HG03354 (cell line): ENCODE results near the gene GLIPR2.
A peak's percentile ranks its signal among the peaks of the same experiment; 100 is the strongest.

Experiments
- ATAC-seq: cut with Tn5 transposase; IDR thresholded peaks from one replicate; pipeline ENCODE4 v1.9.1; 2021; ENCODE audit warnings: mild to moderate bottlenecking; ENCODE audit not compliant: unreplicated experiment, poor library complexity, severe bottlenecking

The GLIPR2 gene

DNA sequence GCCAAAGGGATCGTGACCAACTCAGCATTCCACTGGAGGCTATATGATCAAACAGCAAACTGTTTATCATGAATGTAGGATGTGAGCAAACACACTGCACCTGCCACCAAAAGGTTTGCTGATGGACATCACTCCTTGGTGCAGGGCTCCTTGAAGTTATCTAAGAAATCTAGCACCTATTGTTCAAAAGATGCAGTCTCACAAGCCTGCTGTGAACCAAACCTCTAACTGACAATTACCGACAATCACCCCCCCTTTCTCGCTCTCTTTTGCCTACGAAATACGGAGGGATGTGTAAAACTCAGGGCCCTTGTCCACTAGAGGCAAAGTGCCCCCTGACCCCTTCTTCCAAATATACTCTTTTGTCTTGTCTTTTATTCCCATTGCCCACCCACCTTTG lies 51.7 kb downstream of the GLIPR2 start:
- no peak for ATAC-seq

DNA sequence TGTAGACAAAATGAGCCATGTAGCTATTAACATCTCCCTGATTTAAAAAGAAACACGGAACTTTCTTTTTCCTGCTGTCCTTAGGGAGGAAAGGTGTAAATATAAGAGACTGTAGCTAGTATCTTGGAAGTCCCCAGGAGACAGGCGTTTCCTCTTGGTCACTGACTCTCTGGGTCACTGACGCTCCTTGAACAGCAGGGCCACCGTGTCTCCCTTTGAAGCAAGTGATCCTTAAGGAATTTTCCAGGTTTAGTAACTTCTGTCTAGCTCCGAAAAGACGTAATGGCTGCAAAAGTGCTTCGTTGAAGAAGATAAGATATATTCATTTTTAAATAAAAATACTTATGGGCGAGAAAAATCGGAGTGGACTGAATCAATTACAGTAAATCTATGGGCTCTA lies 53.4 kb downstream of the GLIPR2 start:
- no peak for ATAC-seq

DNA sequence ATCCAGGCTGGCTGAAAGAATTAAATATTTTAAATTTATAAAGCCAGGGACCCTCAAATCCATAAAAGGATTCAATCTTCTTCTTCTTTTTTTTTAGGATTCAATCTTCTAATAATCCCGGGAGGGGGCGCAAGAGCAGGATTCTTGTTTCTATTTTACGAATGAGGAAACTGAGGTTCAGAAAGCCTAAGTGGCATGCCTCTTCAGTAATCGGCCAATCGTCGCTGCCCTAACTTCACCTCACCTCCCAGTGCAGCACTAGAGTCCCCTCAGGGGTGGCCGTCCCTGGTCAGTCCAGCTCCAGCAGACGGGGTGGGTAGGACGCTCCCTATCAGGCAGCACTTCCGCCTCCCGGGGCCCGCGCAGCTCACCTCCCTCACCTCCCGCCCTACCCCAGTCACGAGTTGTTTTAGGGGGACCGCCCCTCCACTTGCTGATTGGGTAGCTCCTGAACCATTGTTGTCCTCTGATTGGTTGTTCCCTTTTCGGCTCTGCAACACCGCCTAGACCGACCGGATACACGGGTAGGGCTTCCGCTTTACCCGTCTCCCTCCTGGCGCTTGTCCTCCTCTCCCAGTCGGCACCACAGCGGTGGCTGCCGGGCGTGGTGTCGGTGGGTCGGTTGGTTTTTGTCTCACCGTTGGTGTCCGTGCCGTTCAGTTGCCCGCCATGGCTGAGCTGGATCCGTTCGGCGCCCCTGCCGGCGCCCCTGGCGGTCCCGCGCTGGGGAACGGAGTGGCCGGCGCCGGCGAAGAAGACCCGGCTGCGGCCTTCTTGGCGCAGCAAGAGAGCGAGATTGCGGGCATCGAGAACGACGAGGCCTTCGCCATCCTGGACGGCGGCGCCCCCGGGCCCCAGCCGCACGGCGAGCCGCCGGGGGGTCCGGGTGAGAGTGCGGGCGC lies 54.1 kb downstream of the GLIPR2 start, which contains the start of gene CLTA:
CLTA (plus strand) TSS at position 534 of the 902 bp plus-strand sequence; CDS start at position 670, 136 bp downstream.
- peak; percentile 98 for ATAC-seq

DNA sequence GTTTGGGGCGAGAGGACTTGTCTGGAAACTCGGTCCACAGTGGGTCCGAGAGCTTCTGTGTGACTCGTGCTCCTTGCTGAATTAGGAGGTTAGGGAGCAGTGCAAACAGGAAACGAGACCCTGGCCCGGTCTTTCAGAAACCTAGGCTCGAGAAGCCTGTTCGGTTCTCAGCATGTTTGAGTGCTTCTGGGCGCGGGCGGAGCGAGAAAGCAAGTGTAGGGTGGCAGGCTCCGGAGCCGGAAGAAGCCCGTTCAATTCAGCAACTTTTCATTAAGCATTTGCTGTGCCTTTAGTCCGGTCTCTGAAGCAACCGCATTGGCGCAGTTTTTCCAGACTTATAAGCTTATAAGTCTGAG lies 54.7 kb downstream of the GLIPR2 start:
- ATAC-seq, result peak; percentile 24

DNA sequence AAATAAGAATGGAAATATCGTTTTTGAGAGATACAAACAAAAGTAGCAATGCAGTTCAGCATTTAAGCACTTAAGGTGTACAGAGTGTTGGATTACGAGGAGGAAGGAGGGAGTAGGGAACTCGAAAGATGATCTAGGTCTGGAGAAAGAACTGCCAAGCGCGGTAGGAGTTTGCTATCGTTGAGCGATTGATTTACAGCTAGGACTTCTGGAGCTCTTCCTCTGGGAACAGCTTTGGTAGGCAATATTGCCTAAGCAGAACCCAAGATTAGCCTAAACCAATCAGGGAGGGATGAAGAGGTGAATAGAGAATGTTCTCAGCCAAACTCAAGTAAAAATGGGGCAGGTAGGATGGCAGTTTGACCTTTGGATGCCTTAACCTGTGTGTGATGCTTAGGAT lies 55.2 kb downstream of the GLIPR2 start:
- no peak for ATAC-seq

DNA sequence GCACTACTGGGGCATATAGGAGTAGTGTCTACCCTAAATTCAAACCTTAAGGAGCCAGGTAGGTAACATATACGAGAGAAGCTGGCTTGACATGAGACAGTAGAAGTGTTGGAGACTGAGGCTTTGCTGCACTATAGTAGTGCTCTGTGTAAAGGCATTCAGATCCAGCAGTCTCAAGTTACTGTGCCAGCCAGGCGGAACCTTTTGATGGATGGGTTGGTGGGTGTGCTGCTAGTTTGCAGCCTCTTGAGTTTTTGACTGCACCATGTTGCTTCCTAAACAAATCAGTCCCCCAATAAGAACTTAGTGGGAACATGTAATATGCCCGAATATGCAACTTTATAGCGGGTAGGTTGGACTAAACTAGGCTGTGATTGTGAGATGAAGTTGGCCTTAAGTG lies 55.7 kb downstream of the GLIPR2 start:
- ATAC-seq, result no peak

DNA sequence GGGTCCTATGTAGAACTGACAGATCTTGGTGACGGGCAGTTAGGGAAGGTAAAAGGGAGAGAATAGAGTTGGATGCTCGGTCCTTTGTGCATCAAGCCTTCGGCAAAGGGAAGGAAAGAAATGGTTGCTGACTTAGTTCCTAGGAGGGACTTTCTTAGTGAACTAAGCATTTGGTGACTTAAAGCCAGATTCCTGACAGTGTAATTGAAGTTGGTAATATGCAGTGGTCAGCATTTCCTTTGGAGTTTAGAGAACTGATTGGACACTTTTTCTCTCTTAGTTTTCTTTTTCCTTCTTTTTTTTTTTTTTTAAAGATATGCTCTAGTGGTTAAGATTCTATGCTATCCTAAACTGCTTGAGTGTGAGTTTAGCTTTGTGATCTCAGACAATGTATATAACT lies 56.5 kb downstream of the GLIPR2 start:
- no peak for ATAC-seq

DNA sequence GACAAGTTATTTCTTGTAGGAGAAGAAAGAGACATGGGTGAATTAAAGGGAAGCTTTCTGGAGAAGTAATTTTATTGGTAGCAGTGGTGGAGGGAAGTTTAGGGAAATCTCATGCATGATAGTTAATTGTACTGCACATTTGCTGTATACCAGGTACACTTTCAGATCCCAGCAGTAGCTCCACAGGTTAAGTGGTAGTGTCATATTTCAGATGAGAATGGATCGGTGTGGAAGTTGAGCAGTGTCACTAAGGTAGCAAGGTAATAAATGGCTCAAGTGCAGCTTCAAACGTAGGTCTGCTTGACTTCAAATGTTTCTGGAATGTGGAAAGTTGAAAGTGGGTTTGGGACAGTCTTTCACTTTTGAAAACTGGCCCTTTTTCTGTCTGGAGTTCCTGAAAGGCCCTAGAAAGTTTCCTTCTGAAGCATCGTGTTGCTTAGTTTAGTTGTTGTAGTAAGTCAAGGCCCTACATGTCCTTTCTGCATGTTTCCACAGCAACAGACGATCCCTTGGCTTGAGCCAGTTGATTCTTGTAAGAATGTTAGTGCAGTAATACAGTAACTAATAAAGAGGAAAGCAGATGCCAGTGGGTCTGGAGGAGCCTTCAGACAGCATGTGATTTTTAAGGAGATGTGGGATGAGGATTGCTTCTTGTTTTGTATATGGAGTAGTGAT lies 57.9 kb downstream of the GLIPR2 start:
- ATAC-seq, result no peak

DNA sequence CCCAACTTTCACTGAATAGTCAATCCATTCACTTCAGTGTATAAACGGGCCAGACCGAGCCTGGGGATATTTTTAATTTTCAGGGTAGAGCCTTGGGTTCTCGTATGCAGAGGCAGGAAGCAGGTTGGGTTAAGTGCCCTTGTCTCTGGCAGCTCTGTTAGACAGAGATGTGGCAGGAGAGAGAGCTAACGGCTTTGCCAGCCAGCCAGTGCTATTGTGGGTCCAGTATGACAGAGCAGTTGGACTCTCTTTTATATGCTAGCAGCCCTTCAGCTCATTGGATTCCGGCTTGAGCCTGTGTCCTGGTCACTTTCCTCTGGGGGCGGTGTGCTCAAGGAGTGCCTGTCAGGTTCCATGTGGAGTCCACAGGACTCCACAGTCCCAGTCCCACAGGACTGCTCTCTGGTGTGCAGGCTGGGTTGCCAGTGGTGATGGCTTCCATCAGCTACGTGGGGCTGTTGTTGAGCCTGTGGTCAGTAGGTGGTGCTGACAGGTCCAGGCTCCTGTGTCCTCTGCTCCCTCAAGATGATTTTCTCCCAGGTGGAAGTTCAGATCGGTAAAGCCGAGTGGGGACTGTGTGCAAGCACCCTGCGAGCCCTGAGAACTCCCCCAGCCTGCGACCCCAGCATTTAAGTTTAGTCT lies 68.5 kb downstream of the GLIPR2 start:
- ATAC-seq, result no peak

DNA sequence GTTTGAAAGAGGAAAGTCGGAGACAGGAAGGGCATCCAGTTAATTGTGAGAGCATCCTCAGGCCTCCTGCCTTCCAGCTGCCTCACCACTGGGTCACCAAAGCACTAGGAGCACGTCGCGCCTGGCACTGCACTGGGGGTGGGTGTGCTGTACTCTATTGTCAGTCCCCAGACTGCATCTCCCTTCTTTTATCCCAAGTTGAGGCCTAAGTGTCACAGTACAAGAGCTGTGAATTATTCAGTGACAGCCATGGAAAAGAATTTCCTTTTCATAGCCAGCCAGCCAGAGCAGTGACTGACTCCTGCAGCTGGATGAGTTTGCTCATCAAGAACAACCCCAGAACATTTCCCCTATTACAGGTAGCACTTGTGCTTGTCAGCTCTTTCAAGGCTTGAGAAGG lies 70.5 kb downstream of the GLIPR2 start:
- no peak for ATAC-seq

DNA sequence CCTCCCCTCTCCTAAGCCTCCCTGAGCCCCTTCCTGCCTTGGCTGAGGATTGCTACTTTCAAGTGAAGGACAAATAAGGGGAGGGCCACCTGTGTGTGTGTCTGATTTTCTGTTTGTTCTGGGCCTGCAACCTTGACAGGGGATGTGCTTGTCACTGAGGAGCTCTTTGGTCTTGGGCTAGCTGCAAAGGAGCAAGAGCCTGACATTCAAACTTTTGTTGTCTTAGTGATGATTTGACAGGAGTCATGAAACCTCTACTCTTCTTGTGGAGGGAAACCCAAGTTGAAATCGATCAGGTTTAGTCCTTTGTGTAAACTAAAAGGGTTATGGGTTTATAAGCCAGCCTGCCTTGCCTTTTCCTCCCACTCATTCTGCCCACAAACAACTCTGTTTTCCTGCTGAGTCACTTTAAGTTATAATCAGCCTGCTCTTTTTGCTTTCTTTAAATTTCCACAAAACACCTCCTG lies 71.0 kb downstream of the GLIPR2 start:
- ATAC-seq, result no peak

DNA sequence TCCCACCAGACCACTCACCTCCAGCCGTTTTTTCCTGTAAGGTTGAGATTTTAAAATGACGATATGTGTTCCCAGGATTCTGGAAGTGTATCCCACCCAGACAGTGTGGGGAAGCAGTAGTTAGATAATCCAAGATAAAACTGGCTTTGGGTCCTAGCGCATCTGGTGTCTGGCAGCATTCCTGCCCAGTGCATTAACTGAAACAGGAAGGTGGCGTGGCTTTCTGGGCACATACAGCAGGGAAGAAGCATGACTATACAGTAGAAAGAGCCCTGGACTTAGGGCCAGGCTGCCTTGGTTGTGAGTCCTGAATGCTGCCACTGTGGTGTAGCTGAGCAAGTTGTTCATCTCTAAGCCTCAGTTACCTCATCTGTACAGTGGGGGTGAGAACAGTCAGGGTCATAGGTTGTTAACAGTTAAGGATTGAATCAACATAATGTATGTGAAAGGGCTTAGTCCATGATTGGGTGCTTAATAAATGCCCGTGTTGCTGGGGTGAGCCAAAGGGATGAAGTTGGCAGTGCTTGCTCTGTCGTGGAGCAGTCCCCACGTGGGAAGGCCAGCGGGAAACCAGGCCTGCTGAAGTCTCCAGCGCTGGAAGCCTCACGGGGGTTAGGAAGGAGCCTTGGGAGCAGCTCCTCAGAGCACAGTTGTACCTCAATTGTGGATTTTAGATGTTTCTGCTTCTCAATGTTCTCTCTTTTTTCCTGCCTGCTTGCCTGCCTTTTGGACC lies 72.2 kb downstream of the GLIPR2 start:
- no peak for ATAC-seq

DNA sequence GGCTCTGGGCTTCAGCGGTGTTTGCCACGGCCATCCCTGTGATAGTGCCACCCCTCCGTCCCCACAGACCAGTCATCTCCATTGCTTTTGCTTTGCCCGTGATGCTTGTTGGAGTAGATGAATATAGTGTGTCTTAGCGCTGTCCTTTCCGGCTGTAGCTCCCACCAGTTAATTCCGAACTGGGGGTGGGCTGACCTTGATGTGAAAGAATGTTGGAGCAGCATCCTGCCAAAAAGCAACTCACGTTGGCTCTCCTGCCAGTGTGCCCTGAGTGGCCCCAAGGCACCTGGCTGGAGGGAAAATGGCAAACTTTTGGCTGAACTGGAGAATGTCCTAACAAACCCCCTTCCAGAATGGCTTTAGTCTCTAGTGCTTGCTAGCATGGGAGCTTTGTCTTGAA lies 74.2 kb downstream of the GLIPR2 start:
- no peak for ATAC-seq

DNA sequence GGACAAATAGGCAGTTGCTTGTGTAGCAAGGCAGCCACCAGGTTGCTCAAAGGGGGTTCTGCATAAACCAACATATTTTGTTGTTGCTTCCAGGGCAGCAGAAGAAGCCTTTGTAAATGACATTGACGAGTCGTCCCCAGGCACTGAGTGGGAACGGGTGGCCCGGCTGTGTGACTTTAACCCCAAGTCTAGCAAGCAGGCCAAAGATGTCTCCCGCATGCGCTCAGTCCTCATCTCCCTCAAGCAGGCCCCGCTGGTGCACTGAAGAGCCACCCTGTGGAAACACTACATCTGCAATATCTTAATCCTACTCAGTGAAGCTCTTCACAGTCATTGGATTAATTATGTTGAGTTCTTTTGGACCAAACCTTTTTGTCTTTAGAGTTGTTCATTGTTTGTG lies 75.0 kb downstream of the GLIPR2 start:
- ATAC-seq, result no peak

DNA sequence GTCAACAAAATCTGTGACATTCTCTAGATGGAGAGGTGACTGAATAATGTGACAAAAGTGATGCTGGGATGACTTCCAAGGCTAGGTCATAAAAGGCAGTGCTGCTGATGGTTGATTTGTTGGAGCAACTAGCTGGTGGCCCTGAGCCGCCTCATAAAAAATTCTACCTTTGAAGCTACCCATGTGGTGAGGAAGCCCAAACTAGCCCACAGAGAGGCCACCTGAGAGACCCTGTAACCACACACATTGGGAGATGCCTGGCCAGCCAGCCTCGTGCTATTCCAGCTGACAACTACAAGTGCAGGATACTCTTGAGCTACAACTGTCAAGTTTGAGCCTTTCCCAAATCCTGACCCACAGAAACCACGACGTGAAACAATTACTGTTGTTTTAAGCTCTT lies 76.9 kb downstream of the GLIPR2 start:
- no peak for ATAC-seq
